Mammary epithelial cell (primary cell): Measurements from ENCODE around the gene GGCT.

Experiments used
- CTCF ChIP-seq, 2 donors: IDR thresholded peaks in 1 of 2; conservative IDR thresholded peaks in 1 of 2; 2 replicates each; pipeline ENCODE4 v1.5.1; 2011 to 2012; ENCODE audit warnings: inconsistent platforms in 2 of 2, low read length in 2 of 2, mild to moderate bottlenecking in 2 of 2, control low read depth in 1 of 2, low read depth in 1 of 2; ENCODE audit not compliant: insufficient read depth in 1 of 2; ENCODE audit errors: extremely low read depth in 1 of 2
- EZH2 ChIP-seq: IDR thresholded peaks from 2 replicates; pipeline ENCODE4 v1.6.1; 2012; ENCODE audit warnings: low read length, inconsistent platforms, borderline replicate concordance

DNA sequence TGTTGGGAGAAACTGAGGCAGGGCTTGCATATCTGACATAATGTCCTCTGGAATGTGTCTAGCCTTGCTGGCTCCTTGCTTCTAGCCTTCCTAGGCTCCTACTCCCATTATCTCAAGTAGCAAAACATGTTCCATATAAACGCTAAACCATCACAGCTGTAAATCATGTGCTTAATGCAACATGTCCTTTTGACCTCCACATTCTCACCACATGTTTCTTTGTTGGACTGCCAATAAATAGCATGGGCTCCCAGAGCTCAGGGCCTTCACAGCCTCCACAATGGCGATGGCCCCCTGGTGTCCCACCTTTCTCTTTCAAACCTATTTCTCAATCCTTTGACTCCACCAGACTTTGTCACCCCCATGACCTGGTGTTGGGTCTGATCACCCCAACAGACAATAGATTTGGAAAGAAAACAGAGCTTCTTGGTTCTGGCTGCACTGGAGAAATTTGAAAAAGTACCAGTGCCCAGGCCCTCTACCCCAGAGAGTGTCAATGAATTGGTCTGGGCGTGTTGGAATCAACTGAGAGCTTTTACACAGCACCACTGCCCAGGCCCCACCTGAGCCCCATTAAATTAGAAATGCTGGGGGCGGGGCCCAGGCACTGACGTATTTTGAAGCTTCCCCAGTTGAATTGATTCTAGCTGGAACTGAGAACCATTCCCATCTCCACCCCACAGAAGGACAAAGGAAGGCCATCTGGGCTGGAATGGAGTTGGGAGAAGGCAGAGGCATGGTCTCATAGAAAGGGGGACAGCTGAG lies 41.3 kb upstream of the GGCT start:
- TF ChIP-seq CTCF (conservative IDR thresholded peaks at IDR 0.05 in 1 of 2, IDR thresholded peaks at IDR 0.05 in 1 of 2; ENCODE audit: extremely low read depth in 1 of 2, insufficient read depth in 1 of 2, low read depth in 1 of 2, low read length in 2 of 2), result no peak
- no peak for TF ChIP-seq EZH2
